DMS53 (cell line): Measurements from ENCODE around the gene FAR2.
"Not testable (repeated sequence)": the region's sequence is repeated elsewhere in the genome, so short reads cannot be mapped to it uniquely, and the experiment has no call there.

Source experiments
- DNase-seq: peaks from one replicate; lab custom pipeline; 2025; lab: John Stamatoyannopoulos, UW

Gene FAR2

DNA sequence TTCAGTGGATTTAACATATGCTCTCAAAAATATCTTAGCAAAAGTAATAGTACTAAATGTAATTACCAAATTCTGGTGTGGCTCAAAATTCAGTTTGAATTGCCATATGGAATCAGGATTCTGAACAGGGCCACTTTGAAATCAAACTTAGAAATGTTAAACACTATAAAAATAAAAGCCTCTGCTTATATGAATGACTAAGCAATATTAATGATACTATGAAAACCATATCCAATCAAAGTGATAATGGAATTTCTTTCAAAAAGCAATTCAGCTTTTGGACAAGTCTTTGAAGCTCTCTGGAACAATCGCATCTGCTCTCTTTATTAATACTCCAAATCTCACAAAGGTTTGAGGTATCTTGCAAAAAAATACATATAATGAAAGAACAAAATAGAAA, 180.3 kb downstream of the FAR2 start:
- DNase-seq: no peak

DNA sequence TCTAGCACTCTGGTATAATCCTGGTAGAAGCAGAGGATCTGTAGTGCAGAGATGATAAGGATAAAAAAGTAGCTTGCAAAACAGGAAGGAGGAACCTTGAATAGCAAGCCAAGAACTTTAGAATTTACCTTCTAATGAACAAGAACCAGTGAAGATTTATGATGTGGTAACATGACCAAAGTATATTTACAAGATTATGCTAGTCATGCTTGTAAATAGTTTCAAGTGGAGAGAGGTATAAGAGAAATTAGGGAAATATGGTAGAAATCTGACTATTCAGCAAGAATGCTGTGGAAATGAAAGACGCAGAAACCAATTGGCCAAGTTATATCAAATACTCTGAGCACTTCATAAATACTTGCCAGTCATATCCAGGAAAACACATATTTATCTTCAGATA, 184.1 kb downstream of the FAR2 start:
- no peak for DNase-seq

DNA sequence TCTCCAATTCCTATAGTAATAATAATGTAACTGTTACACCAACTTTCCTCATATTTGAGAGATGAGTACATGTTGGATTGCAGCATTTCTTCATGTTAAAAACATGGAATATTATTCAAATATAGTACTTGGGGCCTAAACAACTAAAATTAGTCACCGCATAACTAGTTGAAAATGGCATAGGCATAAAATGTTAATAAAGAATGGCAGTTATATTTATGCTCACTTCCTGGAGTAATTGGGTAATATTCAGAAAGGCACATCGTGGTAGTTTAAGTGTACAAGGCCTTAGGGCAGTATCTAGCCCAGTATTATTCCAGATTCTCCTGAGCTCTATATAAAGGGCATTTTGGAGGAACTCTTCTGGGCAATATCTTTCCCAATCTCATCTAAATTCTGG, 185.9 kb downstream of the FAR2 start:
- no peak for DNase-seq

DNA sequence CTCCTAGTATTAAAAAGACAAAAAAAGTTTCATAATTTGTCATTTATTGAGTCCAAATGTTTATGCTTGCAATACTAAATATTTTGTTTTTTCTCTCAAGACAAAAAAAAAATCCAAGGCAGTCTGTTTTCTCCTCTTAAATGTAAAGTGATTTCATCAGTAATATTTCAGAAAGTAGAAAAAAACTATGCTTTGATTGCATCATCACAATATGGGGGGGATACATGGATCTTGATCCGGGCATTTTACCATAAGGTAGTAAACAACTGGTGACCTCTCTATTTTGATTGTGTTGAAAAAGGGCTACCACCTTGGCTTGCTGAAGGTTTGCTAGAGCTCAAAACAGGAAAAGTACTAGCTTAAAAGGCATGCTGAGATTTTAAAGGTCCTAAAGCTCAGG, 188.2 kb downstream of the FAR2 start:
- DNase-seq: no peak

DNA sequence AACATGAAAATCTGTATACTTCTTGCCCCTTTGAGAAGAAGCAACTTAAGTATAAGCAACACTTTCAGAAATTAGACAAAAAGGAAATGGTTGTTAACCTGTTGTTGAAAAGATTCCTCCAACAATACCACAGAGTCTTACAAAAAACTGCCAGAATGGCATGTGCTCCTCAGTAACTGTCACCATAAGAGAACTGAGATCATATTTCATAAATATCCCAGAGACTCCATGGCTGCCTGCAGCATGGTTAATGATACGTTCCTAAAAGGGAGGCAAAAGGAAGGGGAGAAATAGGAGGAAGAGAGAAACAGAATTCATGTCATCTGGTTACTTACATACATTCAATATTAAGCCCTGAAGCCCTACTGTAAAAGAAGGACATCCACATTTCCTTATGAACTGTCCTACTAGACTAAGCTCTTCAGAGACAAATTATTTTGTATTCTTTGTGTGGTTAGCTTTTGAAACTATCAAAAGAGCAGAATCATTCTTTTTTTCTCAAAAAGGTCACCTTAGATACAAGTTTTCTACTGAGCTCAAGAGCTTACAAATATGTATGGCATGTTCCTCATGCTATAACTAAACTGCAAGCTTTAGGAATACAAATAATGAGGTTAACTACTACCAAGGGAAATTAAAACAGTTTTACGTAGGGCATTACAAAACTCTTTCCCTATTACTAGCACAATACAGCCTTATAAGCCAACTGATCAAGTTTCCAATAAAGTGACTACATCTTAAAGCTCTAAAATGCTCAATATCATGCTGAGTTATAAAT, 194.1 kb downstream of the FAR2 start:
- DNase-seq: no peak

DNA sequence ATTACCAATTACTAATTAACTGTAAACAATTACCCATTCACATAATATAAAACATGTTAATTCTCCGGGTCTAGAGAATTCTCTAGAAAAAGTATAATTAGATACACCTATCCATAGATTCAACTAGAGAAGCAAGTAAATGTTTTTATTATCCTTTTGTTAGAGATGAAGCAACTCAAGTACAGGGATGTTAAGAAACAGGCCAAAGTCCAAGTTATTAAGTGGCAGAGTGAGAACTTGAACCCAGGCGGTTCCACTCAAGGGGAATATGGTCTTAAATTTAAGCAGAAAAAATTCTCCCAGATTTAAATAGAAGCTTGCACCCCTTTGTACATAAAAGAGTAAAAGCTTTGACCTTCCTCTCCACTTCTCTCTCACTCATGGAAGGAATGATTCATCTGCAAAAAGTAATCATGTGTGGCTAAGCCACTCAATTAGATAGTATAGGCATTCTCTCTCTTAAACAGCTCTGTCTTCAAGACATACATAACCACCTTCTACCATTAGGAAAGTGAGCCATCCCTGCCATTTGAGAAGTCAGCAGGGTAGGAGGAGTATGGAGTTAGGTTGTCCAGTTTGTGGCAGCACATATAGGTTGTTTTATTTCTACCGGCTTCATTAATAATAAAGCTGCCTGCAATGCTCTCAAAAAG, 197.8 kb downstream of the FAR2 start:
- DNase-seq: peak; percentile 21

DNA sequence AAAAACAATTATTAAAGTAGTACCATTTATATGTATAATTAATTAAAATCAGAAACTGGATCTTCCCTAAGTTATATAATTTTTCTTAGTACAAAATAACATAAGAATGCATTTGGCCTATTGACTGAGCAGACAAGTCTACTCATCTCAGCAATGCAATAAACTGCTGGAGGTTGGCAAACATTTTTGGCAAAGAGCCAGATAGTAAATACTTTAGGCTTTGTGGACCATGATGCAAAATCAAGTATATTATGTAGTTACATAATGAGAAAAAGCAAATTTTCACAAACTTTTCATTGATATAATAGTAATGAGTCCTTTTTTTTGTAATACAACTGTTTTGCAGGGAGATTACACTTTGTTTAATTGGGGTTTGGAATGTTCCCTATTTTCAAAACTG, 201.0 kb downstream of the FAR2 start:
- DNase-seq: peak; percentile 48

DNA sequence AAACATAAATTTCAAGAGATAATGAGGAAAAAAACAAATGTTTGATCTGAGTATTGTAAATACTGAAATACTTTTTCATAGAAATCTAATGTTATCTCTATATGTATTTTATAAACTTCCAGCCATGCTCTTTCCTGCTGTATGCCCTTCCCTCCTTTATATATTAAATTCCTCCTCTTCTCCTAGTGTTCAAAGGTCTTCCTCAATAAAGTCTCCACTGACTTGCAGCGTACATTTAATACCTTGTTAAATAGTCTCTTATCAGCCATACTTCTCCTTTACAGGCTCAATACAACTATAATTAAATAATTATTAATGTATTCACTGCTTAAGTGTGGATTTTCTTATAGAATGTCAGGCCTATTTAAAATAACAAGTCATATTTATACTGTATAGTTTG, 205.9 kb downstream of the FAR2 start:
- DNase-seq: no peak

DNA sequence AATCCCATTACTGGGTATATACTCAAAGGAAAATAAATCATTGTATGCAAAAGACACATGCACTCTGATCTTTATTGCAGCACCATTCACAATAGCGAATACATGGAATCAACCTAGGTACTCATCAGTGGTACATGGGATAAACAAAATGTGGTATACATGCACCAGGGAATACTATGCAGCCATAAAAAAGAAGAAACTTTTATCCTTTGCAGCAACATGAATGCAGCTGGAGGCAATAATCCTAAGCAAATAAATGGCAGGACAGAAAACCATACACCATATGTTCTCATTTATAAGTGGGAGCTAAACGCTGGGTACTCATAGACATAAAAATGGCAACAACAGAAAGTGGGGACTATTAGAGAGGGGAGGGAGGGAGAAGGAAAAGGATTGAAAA, 216.0 kb downstream of the FAR2 start:
- DNase-seq: no peak

DNA sequence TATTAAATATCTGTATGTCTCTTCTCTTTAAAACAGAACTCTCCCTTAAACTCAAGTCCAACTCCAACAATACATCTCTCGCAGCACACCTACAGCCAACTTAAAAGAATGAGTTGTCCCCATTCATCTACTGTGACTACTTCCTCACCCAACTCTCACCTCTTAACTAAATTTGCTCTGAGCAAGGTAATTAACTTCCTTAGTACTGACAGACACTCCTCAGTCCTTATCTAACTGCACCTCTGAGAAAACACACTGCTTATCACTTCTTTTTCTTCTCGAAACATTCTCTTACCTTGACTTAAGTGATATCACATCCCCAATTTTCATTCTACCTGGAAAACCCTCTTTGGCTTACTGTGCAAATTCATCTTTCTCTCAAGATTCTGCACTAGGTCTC, 224.9 kb downstream of the FAR2 start:
- no peak for DNase-seq

DNA sequence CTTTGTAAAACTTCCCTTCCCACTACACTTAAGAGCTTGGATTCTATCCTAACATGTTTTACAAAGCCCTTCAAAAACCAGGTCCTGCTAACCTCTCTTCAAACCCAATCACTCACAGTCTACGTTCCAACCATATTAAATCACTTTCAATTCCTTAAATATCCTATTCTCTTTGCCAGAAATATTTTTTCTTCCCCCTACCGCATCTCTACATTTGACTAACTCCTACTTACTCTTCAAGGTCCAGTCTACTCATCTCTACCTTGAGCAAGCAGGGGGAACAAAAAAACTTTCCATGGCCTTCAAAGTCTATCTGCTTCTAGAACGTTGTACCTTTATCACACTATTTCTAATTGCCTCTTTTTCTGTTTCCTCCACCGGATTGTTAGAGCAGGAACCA, 225.8 kb downstream of the FAR2 start:
- DNase-seq: no peak

DNA sequence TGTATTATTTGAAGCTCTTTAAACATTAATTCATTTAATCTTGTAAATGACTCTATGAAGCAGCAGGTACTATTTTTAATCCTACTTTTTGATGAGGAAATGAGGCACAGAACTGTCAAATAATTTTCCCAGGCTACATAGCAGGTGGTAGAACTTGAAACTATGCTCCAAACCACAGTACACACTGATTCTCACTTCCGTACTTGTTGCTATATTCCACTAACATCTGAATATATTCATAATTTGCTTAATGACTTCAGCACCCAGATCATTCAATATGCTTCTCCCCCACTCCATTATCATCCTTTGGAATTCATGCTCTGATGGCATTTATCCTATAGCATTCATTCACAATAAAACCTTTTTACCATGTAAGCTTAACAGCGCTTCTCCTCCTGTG, 227.0 kb downstream of the FAR2 start:
- DNase-seq: no peak

DNA sequence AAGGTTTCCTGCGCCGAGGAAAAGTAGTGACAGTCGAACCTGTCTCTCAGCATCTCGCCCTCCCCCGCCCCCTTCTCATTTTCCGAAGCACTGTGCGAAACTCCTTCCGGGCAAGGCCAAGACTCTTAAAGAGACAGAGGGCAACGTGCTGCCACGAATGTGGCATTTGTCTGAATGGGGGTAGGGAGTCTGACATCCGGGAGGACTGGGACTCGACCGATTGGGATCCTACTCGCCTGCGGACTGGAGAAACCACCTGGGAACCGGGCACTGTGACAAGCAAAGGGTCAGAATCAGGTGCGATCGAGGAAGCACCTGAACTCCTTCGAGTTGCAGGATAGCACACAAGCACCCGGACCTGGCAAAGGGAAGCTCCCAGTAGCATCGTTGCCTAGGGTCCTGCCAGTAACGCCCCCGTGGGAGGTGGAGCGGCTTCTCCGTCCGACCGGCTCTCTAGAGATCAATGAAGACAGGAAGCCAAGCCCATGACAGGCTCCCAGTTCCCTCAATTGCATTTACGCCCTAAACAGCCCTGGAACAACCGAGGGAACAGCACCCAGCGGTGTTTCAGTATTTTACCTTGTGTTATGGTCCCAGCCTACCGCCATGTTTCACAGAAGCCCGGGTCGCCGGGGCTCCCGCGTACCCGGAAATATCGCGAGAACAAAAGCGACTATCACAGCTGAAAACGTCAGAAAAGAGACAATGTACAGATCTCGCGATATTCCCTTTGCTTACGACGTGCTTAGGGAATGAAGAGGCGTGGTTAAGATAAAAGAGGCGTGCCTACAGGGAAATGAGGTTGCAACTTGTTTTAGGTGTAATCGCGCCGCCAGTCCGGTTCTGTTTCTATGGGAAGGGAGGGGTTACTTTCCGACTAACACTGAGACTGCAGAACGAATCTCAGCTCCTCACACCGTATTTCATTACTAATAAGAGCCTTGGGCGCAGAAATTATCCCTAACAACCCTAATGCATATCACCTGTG, 231.8 kb downstream of the FAR2 start, which contains the start of gene ERGIC2:
Gene ERGIC2, minus strand, starts transcription at position 637 of the 988 bp plus-strand sequence. CDS start 9,539 bp downstream, outside the sequence.
- DNase-seq: peak; percentile 100

DNA sequence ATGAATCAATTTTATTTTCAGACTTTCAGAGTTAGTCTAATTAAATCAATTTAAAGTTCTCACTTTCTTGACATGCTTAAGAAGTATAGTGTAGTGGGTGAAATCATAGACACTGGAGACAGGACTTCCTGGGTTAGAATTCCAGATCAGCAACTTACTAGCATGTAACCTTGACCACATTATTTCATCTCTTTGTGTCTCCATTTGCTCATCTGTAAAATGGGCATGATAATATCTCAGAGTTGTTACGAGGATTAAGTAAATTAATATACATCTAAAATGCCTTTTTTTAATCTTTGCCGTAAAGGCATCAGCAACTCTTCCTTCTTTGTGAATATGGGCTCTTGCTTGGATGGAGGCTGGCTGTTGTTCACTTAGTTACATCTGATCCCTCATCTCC, 233.2 kb downstream of the FAR2 start:
- peak; percentile 43 for DNase-seq

DNA sequence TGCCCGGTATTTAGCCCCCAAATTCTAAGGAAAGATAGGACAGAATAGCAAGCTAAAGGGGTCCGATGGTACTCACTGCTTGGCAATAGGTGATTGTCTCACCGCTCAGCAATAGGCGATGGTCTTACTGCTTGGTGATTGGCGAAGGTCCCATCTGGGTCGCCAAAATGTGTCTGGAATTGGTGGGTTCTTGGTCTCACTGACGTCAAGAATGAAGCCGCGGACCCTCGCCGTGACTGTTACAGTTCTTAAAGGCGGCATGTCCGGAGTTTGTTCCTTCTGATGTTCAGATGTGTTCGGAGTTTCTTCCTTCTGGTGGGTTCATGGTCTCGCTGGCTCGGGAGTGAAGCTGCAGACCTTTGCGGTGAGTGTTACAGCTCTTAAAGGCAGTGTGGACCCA, 236.1 kb downstream of the FAR2 start:
- not testable (repeated sequence) for DNase-seq
